Calu3 (cell line): ENCODE data around the gene MACF1. TPM values are rescaled to one million over a fixed set of nuclear protein-coding genes. Genes with fewer than 3 reads are reported as not detected.

Source experiments
- BruUV-seq: library from RNA; stranded (reverse); fragments of 400-500 nt; replicated peaks from 2 replicates; lab custom pipeline; 2021; lab: Mats Ljungman, UMichigan
- CTCF ChIA-PET: fragments of 300-600 bp; sonication (Branson Sonifier 250); formaldehyde crosslinking; loops from one replicate; lab custom pipeline; 2022; ENCODE audit warnings: antibody characterized with exemption; lab: Charles Lee
- DNase-seq: peaks from one replicate; pipeline ENCODE4 v3.0.0; 2022
- H3K27ac Mint-ChIP-seq: one replicate; pipeline ENCODE4 v1.8.0; 2022; ENCODE audit warnings: mixed read lengths; ENCODE audit not compliant: unreplicated experiment
- H3K27me3 Mint-ChIP-seq: one replicate; pipeline ENCODE4 v1.8.0; 2022; ENCODE audit warnings: mixed read lengths; ENCODE audit not compliant: unreplicated experiment
- H3K36me3 Mint-ChIP-seq: one replicate; pipeline ENCODE4 v1.8.0; 2022; ENCODE audit warnings: mild to moderate bottlenecking, moderate library complexity, mixed read lengths; ENCODE audit not compliant: insufficient read depth, unreplicated experiment
- H3K4me1 Mint-ChIP-seq: one replicate; pipeline ENCODE4 v1.8.0; 2022; ENCODE audit warnings: mild to moderate bottlenecking, low read depth, mixed read lengths; ENCODE audit not compliant: unreplicated experiment
- H3K4me3 Mint-ChIP-seq: one replicate; pipeline ENCODE4 v1.8.0; 2022; ENCODE audit warnings: mild to moderate bottlenecking, low read depth, moderate library complexity, mixed read lengths; ENCODE audit not compliant: unreplicated experiment
- H3K9me3 Mint-ChIP-seq: one replicate; pipeline ENCODE4 v1.8.0; 2022; ENCODE audit warnings: low read depth, mixed read lengths; ENCODE audit not compliant: unreplicated experiment
- CTCF ChIP-seq: fragments of 200-600 bp; IDR thresholded peaks from one replicate; pipeline ENCODE4 v1.8.0; 2022; ENCODE audit warnings: antibody characterized with exemption; ENCODE audit not compliant: unreplicated experiment
- intact Hi-C: fragments of 100-400 bp; cut with micrococcal nuclease; formaldehyde crosslinking; loops from one replicate; pipeline ENCODE4 v1.10.0; 2022; ENCODE audit not compliant: unreplicated experiment
- total RNA-seq: library from RNA; stranded (reverse); gene quantifications from 2 replicates; pipeline ENCODE4 v1.2.3, GENCODE V29; 2022

Gene MACF1
- total RNA-seq, 1 experiment from 2014 or later, result 705 TPM

GRCh38 chr1:39337067-39337466 lies 132.6 kb downstream of the MACF1 start:
- no peak overlapping the region for H3K27ac Mint-ChIP-seq
- H3K27me3 Mint-ChIP-seq, result no peaks in the 10 kb centered on the region
- no peaks in the 10 kb centered on the region for H3K9me3 Mint-ChIP-seq
- CTCF ChIA-PET, result no interaction called here
- no peaks in the 10 kb centered on the region for H3K4me1 Mint-ChIP-seq
- TF ChIP-seq CTCF, result no peak
- intact Hi-C loops, result no loop called here
- no peak overlapping the region for H3K4me3 Mint-ChIP-seq
- no peak for DNase-seq
- H3K36me3 Mint-ChIP-seq, result peaks cover 4% of the 10 kb centered on the region
- BruUV-seq, result no TSS peak

DNA sequence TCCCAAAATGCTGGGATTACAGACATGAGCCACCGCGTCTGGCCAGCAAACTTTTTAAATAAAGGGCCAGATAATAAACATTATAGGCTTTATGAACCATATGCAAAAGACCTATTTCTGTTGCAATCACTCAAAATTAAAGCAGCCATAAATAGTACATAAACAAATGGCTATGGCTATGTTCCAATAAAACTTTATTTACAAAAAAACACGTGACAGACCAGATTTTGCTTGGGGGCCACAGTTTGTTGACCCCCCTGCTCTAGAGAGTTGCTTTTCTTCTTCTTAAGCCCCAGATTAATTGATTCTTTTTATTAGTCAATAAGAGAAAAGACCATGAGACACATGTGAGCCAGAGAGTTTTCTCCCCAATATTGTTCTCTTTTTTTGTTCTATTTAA lies 138.3 kb downstream of the MACF1 start:
- BruUV-seq, result no TSS peak
- intact Hi-C loops, result no loop called here
- DNase-seq, result no peak
- Mint-ChIP-seq H3K36me3 (no peaks in the 10 kb centered on the region), H3K9me3 (no peaks in the 10 kb centered on the region), H3K27me3 (no peaks in the 10 kb centered on the region), H3K4me1 (peaks cover 7% of the 10 kb centered on the region), H3K27ac (no peak overlapping the region), H3K4me3 (no peak overlapping the region)
- CTCF ChIA-PET, result no interaction called here
- no peak for TF ChIP-seq CTCF

DNA sequence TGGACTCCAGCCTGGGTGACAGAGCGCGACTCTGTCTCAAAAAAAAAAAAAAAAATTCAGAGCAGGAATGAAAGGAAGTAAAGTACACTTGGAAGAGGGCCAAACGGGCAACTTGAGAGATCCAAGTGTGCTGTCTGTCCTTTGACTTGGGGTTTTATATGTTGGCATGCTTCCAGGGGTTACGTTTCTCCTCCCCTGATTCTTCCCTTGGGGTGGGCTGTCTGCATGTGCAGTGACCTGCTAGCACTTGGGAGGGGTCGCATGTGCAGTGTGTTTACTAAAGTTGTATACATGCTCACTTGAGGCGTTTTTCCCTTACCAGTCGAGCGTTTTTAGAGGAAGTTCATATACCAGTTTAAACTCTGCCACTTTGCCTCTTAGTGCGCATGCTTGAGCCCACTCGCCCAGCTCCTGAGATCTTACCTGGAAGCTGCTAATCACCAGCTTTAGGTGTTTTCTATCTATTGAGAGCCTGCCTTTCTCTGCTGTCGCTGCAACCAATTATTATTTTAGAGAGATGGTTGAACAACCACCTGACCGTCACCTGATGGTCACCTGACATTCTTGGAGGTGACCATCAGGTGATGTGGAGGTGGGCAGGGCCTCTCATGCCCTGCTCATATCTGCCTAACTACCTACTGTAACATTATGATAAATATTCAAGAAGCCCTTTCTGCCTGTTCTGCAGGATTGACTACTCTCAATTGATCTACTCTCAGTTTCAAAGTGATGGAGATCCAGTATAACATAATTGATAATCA lies 140.1 kb downstream of the MACF1 start:
- intact Hi-C loops, result no loop called here
- no peak for TF ChIP-seq CTCF
- Mint-ChIP-seq H3K27ac (no peak overlapping the region), H3K9me3 (no peaks in the 10 kb centered on the region), H3K4me3 (no peak overlapping the region), H3K27me3 (no peaks in the 10 kb centered on the region), H3K36me3 (no peaks in the 10 kb centered on the region), H3K4me1 (peaks cover 7% of the 10 kb centered on the region)
- CTCF ChIA-PET, result interaction anchor here (0.8 kb wide), 1 partner anchor 31 kb away, joined by 3 read pairs; no protein-coding TSS in a partner anchor
- peak; percentile 3 for DNase-seq
- no TSS peak for BruUV-seq

- intact Hi-C loops, result no loop called here
- CTCF ChIA-PET, result interaction anchor here (0.7 kb wide), 1 partner anchor 47 kb away, joined by 4 read pairs; no protein-coding TSS in a partner anchor
- Mint-ChIP-seq H3K36me3 (peaks cover 10% of the 10 kb centered on the region), H3K4me3 (no peak overlapping the region), H3K27ac (no peak overlapping the region), H3K4me1 (peaks cover 7% of the 10 kb centered on the region), H3K27me3 (no peaks in the 10 kb centered on the region), H3K9me3 (no peaks in the 10 kb centered on the region)
- DNase-seq, result no peak
- no peak for TF ChIP-seq CTCF
- BruUV-seq, result no TSS peak
These were observed 142.4 kb downstream of the MACF1 start for GRCh38 chr1:39346872-39347271.
